B cell (primary cell): ENCODE data around the gene BDH1.

Experiments used
- CTCF ChIP-seq: fragments of 200-600 bp; IDR thresholded peaks from one replicate; pipeline ENCODE4 v1.8.0; 2022; ENCODE audit warnings: antibody characterized with exemption, mild to moderate bottlenecking
- EZH2 ChIP-seq: IDR thresholded peaks from 2 replicates; pipeline ENCODE4 v1.6.1; 2012; ENCODE audit warnings: borderline replicate concordance, low read depth, mild to moderate bottlenecking, moderate library complexity, low read length; ENCODE audit not compliant: insufficient read depth, poor library complexity, severe bottlenecking

- TF ChIP-seq CTCF (no peak), EZH2 (no peak)
Observed at GRCh38 chr3:197603317-197603933, 47.7 kb upstream of the BDH1 start.
